ENCODE data around the gene RBM28.
A peak's percentile ranks its signal among the peaks of the same experiment; 100 is the strongest.

The RBM28 gene

GRCh38 chr7:128353610-128354009 is 9.9 kb upstream of the RBM28 start:
- no peaks in the 10 kb centered on the region for H3K27me3 ChIP-seq (ENCODE audit: insufficient read depth, low read depth, severe bottlenecking)
- TF ChIP-seq CTCF (IDR thresholded peaks at IDR 0.05; ENCODE audit: low read depth, low read length), result no peak

DNA sequence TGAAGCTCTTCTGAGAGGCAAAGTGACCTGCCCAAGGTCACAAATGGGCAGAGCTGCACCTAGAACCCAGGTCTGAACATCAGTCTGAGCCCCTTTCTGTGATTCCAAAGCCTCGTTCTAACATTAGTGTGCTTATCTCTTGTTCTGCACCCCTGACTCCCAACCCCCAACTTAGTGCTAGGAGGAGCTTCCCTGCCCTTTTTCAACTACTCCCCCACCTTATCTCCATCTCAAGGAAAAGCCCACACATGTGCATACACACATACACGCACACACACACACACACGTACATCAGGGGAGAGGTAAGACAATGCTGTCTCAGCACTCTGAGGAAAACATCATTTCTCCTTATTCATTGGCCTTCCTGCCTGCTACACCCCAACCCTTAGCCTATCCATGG is 9.5 kb upstream of the RBM28 start:
- DNase-seq, result no peak
- TF ChIP-seq CTCF (IDR thresholded peaks at IDR 0.05; ENCODE audit: low read depth, low read length), result no peak
- H3K36me3 ChIP-seq, result no peaks in the 10 kb centered on the region
- no peaks in the 10 kb centered on the region for H3K27me3 ChIP-seq (ENCODE audit: insufficient read depth, low read depth, severe bottlenecking)
- no peak overlapping the region for H3K4me3 ChIP-seq (ENCODE audit: low read depth, low read length)
- no peak overlapping the region for H3K27ac ChIP-seq
- H3K9me3 ChIP-seq (ENCODE audit: severe bottlenecking), result no peaks in the 10 kb centered on the region

More at GRCh38 chr7:128353610-128354009, 9.9 kb upstream of the RBM28 start:
- no peak for DNase-seq
- Histone ChIP-seq H3K9me3 (ENCODE audit: severe bottlenecking) (no peaks in the 10 kb centered on the region), H3K27ac (no peak overlapping the region), H3K36me3 (no peaks in the 10 kb centered on the region), H3K4me3 (ENCODE audit: low read depth, low read length) (no peak overlapping the region)

DNA sequence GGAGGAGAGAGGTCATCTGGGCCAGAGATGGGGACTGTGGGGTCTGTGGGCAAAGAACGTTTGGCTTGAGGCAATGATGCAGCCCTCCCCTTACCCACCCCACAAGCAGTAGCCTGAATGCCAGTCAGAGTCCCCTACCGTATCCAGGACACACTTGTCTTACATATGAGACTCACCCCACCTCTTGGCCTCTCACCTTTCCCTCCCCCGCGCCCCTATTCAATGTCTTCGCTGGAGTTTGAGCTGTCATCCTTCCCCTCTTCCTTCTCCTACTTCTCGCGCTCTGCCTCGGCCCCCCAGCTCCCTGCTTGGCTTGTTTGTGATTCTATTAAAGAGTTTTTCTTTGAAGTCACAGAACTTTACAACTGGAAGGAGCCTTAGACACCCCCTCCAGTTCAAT is 8.9 kb upstream of the RBM28 start:
- H3K4me3 ChIP-seq (ENCODE audit: low read depth, low read length), result no peak overlapping the region
- no peaks in the 10 kb centered on the region for H3K9me3 ChIP-seq (ENCODE audit: severe bottlenecking)
- H3K27me3 ChIP-seq (ENCODE audit: insufficient read depth, low read depth, severe bottlenecking), result no peaks in the 10 kb centered on the region
- H3K36me3 ChIP-seq, result no peaks in the 10 kb centered on the region
- no peak for TF ChIP-seq CTCF (IDR thresholded peaks at IDR 0.05; ENCODE audit: low read depth, low read length)
- DNase-seq, result no peak
- H3K27ac ChIP-seq, result no peak overlapping the region

- no peaks in the 10 kb centered on the region for H3K9me3 ChIP-seq (ENCODE audit: severe bottlenecking)
- no peak overlapping the region for H3K4me3 ChIP-seq (ENCODE audit: low read depth, low read length)
- no peaks in the 10 kb centered on the region for H3K36me3 ChIP-seq
- TF ChIP-seq CTCF (IDR thresholded peaks at IDR 0.05; ENCODE audit: low read depth, low read length), result 0 out of 2 replicates have a peak, but pooled peaks have one; percentile 4
- H3K27ac ChIP-seq, result no peak overlapping the region
- no peaks in the 10 kb centered on the region for H3K27me3 ChIP-seq (ENCODE audit: insufficient read depth, low read depth, severe bottlenecking)
- no peak for DNase-seq
Measured at GRCh38 chr7:128352153-128352537, 8.4 kb upstream of the RBM28 start.

GRCh38 chr7:128351296-128352152 is 7.8 kb upstream of the RBM28 start:
- Histone ChIP-seq H3K4me3 (ENCODE audit: low read depth, low read length) (no peak overlapping the region), H3K27ac (no peak overlapping the region), H3K27me3 (ENCODE audit: insufficient read depth, low read depth, severe bottlenecking) (no peaks in the 10 kb centered on the region), H3K9me3 (ENCODE audit: severe bottlenecking) (no peaks in the 10 kb centered on the region), H3K36me3 (no peaks in the 10 kb centered on the region)
- no peak for DNase-seq
- TF ChIP-seq CTCF (IDR thresholded peaks at IDR 0.05; ENCODE audit: low read depth, low read length), result no peak

All from WERI-Rb-1 (cell line).